ENCODE data around the gene JARID2.

DNA sequence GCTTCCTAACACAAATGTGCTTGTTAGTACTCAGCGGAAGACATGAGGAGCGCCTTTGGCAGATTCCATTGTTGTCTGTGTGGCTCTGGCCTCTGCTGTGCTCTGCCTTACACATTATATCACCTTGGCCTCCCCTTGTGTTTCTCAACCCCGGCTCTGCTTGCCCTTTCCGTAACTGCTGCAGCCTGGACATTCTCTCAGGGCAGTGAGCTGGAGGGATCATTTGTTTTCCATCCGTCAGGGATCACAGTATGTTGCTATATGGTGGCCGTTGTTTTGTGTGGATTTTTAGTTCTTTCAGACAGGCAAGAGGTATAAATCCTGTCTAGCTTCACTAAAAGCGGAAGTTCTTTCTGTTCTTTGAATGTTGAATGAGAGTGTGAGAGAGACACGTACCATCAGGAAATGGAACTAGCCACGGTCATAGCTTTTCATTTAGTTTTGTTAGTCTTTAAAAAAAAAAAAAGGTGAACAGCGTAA is 175.1 kb downstream of the JARID2 start:
- TF ChIP-seq, protein P1, sequence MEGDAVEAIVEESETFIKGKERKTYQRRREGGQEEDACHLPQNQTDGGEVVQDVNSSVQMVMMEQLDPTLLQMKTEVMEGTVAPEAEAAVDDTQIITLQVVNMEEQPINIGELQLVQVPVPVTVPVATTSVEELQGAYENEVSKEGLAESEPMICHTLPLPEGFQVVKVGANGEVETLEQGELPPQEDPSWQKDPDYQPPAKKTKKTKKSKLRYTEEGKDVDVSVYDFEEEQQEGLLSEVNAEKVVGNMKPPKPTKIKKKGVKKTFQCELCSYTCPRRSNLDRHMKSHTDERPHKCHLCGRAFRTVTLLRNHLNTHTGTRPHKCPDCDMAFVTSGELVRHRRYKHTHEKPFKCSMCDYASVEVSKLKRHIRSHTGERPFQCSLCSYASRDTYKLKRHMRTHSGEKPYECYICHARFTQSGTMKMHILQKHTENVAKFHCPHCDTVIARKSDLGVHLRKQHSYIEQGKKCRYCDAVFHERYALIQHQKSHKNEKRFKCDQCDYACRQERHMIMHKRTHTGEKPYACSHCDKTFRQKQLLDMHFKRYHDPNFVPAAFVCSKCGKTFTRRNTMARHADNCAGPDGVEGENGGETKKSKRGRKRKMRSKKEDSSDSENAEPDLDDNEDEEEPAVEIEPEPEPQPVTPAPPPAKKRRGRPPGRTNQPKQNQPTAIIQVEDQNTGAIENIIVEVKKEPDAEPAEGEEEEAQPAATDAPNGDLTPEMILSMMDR (conservative IDR thresholded peaks at IDR 0.05; ENCODE audit: low read length), result no peak
- TF ChIP-seq EZH2phosphoT487 (IDR thresholded peaks at IDR 0.05; ENCODE audit: borderline replicate concordance, low read depth, low read length), result no peak
